IMR-90 (cell line): ENCODE results near the gene ATP5PD. TPM values are rescaled to one million over a fixed set of nuclear protein-coding genes. Genes with fewer than 3 reads are reported as not detected.
A peak's percentile ranks its signal among the peaks of the same experiment; 100 is the strongest.

Experiments used
- ATAC-seq: fragments of 200-7000 bp; cut with Tn5 transposase; 2 replicates; pipeline ENCODE4 v1.9.1; 2020; ENCODE audit warnings: low read depth, mild to moderate bottlenecking, moderate library complexity
- BruUV-seq: library from RNA; stranded (reverse); fragments of 400-500 nt; replicated peaks from 2 replicates; lab custom pipeline; 2021; lab: Mats Ljungman, UMichigan
- CTCF ChIA-PET: fragments of 300-600 bp; formaldehyde crosslinking; extraction: SDS; loops from one replicate; lab custom pipeline; 2021; ENCODE audit warnings: antibody characterized with exemption; lab: Yijun Ruan, JAX
- POLR2A ChIA-PET: fragments of 300-600 bp; sonication (Branson Sonifier 250); formaldehyde crosslinking; loops from one replicate; lab custom pipeline; 2022; ENCODE audit warnings: antibody characterized with exemption; ENCODE audit not compliant: unreplicated experiment; lab: Charles Lee
- DNase-seq: peaks from one replicate; pipeline ENCODE4 v3.0.0; 2013
- H2AFZ ChIP-seq: replicated peaks from 2 replicates; pipeline ENCODE3; 2013; ENCODE audit warnings: low read length, mild to moderate bottlenecking; ENCODE audit not compliant: poor library complexity
- H2AK5ac ChIP-seq: 2 replicates; pipeline ENCODE4 v1.6.1; 2013; ENCODE audit warnings: low read depth, low read length, inconsistent platforms
- H2AK9ac ChIP-seq: replicated peaks from 2 replicates; pipeline ENCODE3; 2013; ENCODE audit warnings: mild to moderate bottlenecking, low read depth, low read length, moderate library complexity; ENCODE audit not compliant: poor library complexity
- H2BK120ac ChIP-seq: 2 replicates; pipeline ENCODE4 v1.6.1; 2013; ENCODE audit warnings: low read depth, low read length, inconsistent platforms
- H2BK15ac ChIP-seq: 3 replicates; pipeline ENCODE4 v1.6.1; 2013; ENCODE audit warnings: low read depth, low read length, inconsistent platforms
- H2BK20ac ChIP-seq: 2 replicates; pipeline ENCODE4 v1.6.1; 2013; ENCODE audit warnings: low read depth, mild to moderate bottlenecking, inconsistent platforms, low read length, moderate library complexity
- H2BK5ac ChIP-seq: 2 replicates; pipeline ENCODE4 v1.6.1; 2013; ENCODE audit warnings: mild to moderate bottlenecking, low read depth, low read length, inconsistent platforms; ENCODE audit not compliant: poor library complexity, severe bottlenecking
- H3K14ac ChIP-seq: replicated peaks from 2 replicates; pipeline ENCODE4 v1.6.1; 2013; ENCODE audit warnings: low read depth, low read length, inconsistent platforms
- H3K18ac ChIP-seq: 2 replicates; pipeline ENCODE4 v1.6.1; 2013; ENCODE audit warnings: low read depth, low read length, control low read depth
- H3K23ac ChIP-seq: 2 replicates; pipeline ENCODE4 v1.6.1; 2013; ENCODE audit warnings: low read depth, low read length, inconsistent platforms
- H3K27ac ChIP-seq: 2 replicates; pipeline ENCODE4 v1.5.1; 2013; ENCODE audit warnings: mild to moderate bottlenecking, control low read depth, low read length; ENCODE audit not compliant: insufficient read depth
- H3K27me3 ChIP-seq: 2 replicates; pipeline ENCODE4 v1.6.1; 2013; ENCODE audit warnings: low read length; ENCODE audit not compliant: control insufficient read depth, insufficient read depth
- H3K36me3 ChIP-seq: 2 replicates; pipeline ENCODE4 v1.6.1; 2013; ENCODE audit warnings: low read length, mixed read lengths; ENCODE audit not compliant: control insufficient read depth, insufficient read depth
- H3K4ac ChIP-seq: 2 replicates; pipeline ENCODE4 v1.6.1; 2013; ENCODE audit warnings: low read depth, low read length, inconsistent platforms
- H3K4me1 ChIP-seq: 2 replicates; pipeline ENCODE4 v1.6.1; 2013; ENCODE audit warnings: low read length, mixed read lengths; ENCODE audit not compliant: control insufficient read depth, insufficient read depth
- H3K4me2 ChIP-seq: 2 replicates; pipeline ENCODE4 v1.6.1; 2013; ENCODE audit warnings: low read depth, mild to moderate bottlenecking, control low read depth, low read length, moderate library complexity
- H3K4me3 ChIP-seq: 2 replicates; pipeline ENCODE4 v1.5.1; 2013; ENCODE audit warnings: low read depth, mild to moderate bottlenecking, control low read depth, low read length, moderate library complexity; ENCODE audit not compliant: insufficient read depth
- H3K56ac ChIP-seq: 2 replicates; pipeline ENCODE4 v1.6.1; 2013; ENCODE audit warnings: low read length, inconsistent platforms; ENCODE audit not compliant: insufficient read depth; ENCODE audit errors: extremely low read depth
- H3K79me1 ChIP-seq, 2 experiments: 2 replicates each; pipeline ENCODE4 v1.6.1; 2013; ENCODE audit warnings: low read length in 2 of 2, inconsistent platforms in 1 of 2, low read depth in 1 of 2
- H3K9ac ChIP-seq: 2 replicates; pipeline ENCODE4 v1.6.1; 2013; ENCODE audit warnings: low read depth, low read length, control low read depth
- H3K9me1 ChIP-seq: 2 replicates; pipeline ENCODE4 v1.6.1; 2013; ENCODE audit warnings: low read length, inconsistent platforms; ENCODE audit not compliant: insufficient read depth
- H3K9me3 ChIP-seq: 2 replicates; pipeline ENCODE4 v1.6.1; 2013; ENCODE audit warnings: low read length; ENCODE audit not compliant: control insufficient read depth, insufficient read depth
- H4K20me1 ChIP-seq: 2 replicates; pipeline ENCODE4 v1.6.1; 2013; ENCODE audit warnings: low read length, inconsistent platforms; ENCODE audit not compliant: insufficient read depth
- H4K5ac ChIP-seq: 2 replicates; pipeline ENCODE4 v1.6.1; 2013; ENCODE audit warnings: mild to moderate bottlenecking, low read depth, low read length, control low read depth
- H4K8ac ChIP-seq, 2 experiments: 2 replicates each; pipeline ENCODE4 v1.6.1; 2013; ENCODE audit warnings: low read depth in 2 of 2, low read length in 2 of 2, control low read depth in 1 of 2, inconsistent platforms in 1 of 2
- H4K91ac ChIP-seq: 2 replicates; pipeline ENCODE4 v1.6.1; 2013; ENCODE audit warnings: low read depth, low read length, inconsistent platforms; ENCODE audit not compliant: insufficient read depth
- MAZ ChIP-seq: IDR thresholded peaks from 2 replicates; pipeline ENCODE4 v1.6.1; 2012; ENCODE audit warnings: low read depth, mild to moderate bottlenecking, low read length, improper control_type of control experiment, moderate library complexity, borderline replicate concordance
- POLR2A ChIP-seq: IDR thresholded peaks from 2 replicates; pipeline ENCODE4 v1.6.1; 2012; ENCODE audit warnings: mild to moderate bottlenecking, low read depth, low read length
- RCOR1 ChIP-seq: IDR thresholded peaks from 2 replicates; pipeline ENCODE4 v1.6.1; 2012; ENCODE audit warnings: mild to moderate bottlenecking, low read length, improper control_type of control experiment; ENCODE audit not compliant: insufficient replicate concordance
- WGBS, 2 experiments: methylation state at CpG; one replicate each; pipeline versions ENCODE4 v1.1.5 to v1.1.7; 2013; ENCODE audit warnings: missing lambda C conversion rate in 2 of 2; ENCODE audit not compliant: insufficient read length in 1 of 2; ENCODE audit errors: extremely low coverage in 2 of 2; 5-methylcytosine and 5-hydroxymethylcytosine counted together
- dilution Hi-C: fragments of 300-500 bp; cut with HindIII; formaldehyde crosslinking; loops from one replicate; pipeline ENCODE4 v1.14.3; 2018; ENCODE audit warnings: low sequenced_read_pairs; ENCODE audit not compliant: unreplicated experiment
- in situ Hi-C: fragments of 300-500 bp; cut with MboI; formaldehyde crosslinking; loops from 3 replicates; pipeline ENCODE4 v1.14.3; 2019; ENCODE audit warnings: low sequenced_read_pairs, inconsistent platforms, mixed read lengths
- intact Hi-C: fragments of 100-400 bp; cut with micrococcal nuclease; formaldehyde crosslinking; loops from 2 replicates; pipeline ENCODE4 v1.10.0; 2022
- microRNA-seq, 2 experiments: library from miRNA; stranded (forward) in 1 of 2; unstranded in 1 of 2; fragments of 10-50 nt in 1 of 2; fragments of <30 nt in 1 of 2; gene quantifications in 1 of 2; microRNA quantifications in 1 of 2; one replicate each; pipeline versions ENCODE3 to v1.1.0; 2013 to 2020; ENCODE audit not compliant: insufficient read depth in 1 of 2, insufficient read length in 1 of 2, unreplicated experiment in 1 of 2
- polyA plus RNA-seq, 3 experiments: library from polyadenylated mRNA; depleted of rRNA; stranded (reverse); fragments of >200 nt; gene quantifications; 2 replicates each; pipeline ENCODE4 v1.2.3, GENCODE V29; 2012; ENCODE audit warnings: low replicate concordance in 1 of 3
- small RNA-seq, 5 experiments: library from RNA; depleted of rRNA; stranded (forward); fragments of <200 nt; gene quantifications; one replicate each; pipeline ENCODE3, GENCODE V24; 2012
- total RNA-seq: library from RNA; depleted of rRNA; stranded (reverse); fragments of >200 nt; gene quantifications from 2 replicates; pipeline ENCODE4 v1.2.3, GENCODE V29; 2012; rRNA removed

Gene ATP5PD
- total and polyA plus RNA-seq, 2 of the 4 experiments (the other 2 are of a cell fraction), result 373 to 425 TPM

DNA sequence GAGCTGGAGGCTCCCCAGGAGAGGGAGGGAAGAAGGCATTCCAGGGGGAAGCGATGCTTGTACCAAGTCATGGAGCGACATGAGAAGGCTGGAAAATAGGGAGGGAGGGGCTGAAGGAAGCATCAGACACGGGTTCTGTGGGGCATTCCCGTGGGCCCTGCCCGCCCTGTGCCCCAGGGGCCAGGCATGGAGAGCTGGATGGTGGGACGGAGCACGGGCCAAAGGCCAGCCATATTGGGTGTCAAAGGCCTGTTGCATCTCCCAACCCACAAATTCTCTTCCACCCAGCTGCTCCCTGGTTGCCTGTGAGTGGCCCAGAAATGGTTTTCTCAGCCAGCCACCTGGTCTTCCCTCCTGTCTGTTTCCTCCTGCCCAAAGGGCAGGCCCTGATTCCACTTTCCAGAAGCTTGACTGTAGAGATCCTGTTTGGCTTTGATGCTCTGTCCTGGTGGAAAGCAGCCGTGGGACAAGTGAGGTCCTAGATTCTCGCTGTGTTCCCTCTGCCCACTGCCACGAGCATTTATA is 56.1 kb downstream of the ATP5PD start:
- Histone ChIP-seq H3K9ac (no peak overlapping the region), H2BK120ac (no peak overlapping the region), H3K79me1 (peaks cover 15 to 78% of the 10 kb centered on the region in 2 experiments; a peak in 3 of 4 replicates), H3K27ac (no peak overlapping the region), H3K4me2 (no peak overlapping the region), H3K4me1 (peaks cover 18% of the 10 kb centered on the region), H2AFZ (no peak overlapping the region), H3K9me3 (no peaks in the 10 kb centered on the region), H3K27me3 (no peaks in the 10 kb centered on the region), H3K56ac (no peak overlapping the region), H3K18ac (no peak overlapping the region), H3K4me3 (no peak overlapping the region), H3K9me1 (peaks cover 23% of the 10 kb centered on the region), H3K23ac (no peak overlapping the region), H3K14ac (no peak overlapping the region), H3K36me3 (peaks cover 4% of the 10 kb centered on the region; the same call in 1 of the 2 replicates), H3K4ac (no peak overlapping the region), H2BK5ac (no peak overlapping the region), H4K5ac (no peak overlapping the region), H4K20me1 (peaks cover 14% of the 10 kb centered on the region), H4K8ac (no peak overlapping the region), H2BK15ac (no peak overlapping the region), H2AK9ac (peak overlapping the region; percentile 52), H2AK5ac (peak overlapping the region; percentile 3; the same call in 1 of the 2 replicates), H4K91ac (no peak overlapping the region), H2BK20ac (no peak overlapping the region)
- no TSS peak for BruUV-seq
- DNase-seq (no peak), ATAC-seq (no peak)
- WGBS, 2 experiments, result 97% methylated on average over 5 of the region's 10 CpGs; no CpG with 5 or more reads in 1 of the 2 experiments
- TF ChIP-seq MAZ, result no peak
- no peak for TF ChIP-seq RCOR1
- TF ChIP-seq POLR2A, result no peak
- POLR2A ChIA-PET, result no interaction called here
- CTCF ChIA-PET, result no interaction called here
- dilution Hi-C loops, result no loop called here
- in situ Hi-C loops, result no loop called here
- intact Hi-C loops, result no loop called here

Small RNA genes lying within 50 kb of the gene (microRNA-seq; reads per million reads assigned to microRNA genes)
- gene AC111186.1 (ENCODE audit: insufficient read depth, insufficient read length) (not detected), gene RF00019 (ENCODE audit: insufficient read depth, insufficient read length) (not detected), gene RN7SL573P (ENCODE audit: insufficient read depth, insufficient read length) (not detected), gene RNU6-362P (ENCODE audit: insufficient read depth, insufficient read length) (not detected)

Small RNA genes lying within 50 kb of the gene (small RNA-seq; reads per million reads assigned to genes)
- gene AC111186.1 (0 reads per million in 5 experiments), gene RF00019 (0 reads per million in 5 experiments), gene RN7SL573P (0 reads per million in 5 experiments), gene RNU6-362P (0 reads per million in 5 experiments)

Other genes starting within 250 kb of the ATP5PD start
- gene GRIN2C, start 187.1 kb downstream of the ATP5PD start, total RNA-seq, result not detected in 2 replicates
- 0.22 TPM in 1 of 2 replicates, not detected in the other for gene GRIN2C, start 187.1 kb downstream of the ATP5PD start, polyA plus RNA-seq (2012; rRNA removed)
- gene FDXR, start 174.0 kb downstream of the ATP5PD start, total RNA-seq, result 12.2 and 12.4 TPM in 2 replicates
- 18.6 and 21.9 TPM in 2 replicates for gene FDXR, start 174.0 kb downstream of the ATP5PD start, polyA plus RNA-seq (2012; rRNA removed)
- not detected in 2 replicates for gene FADS6, start 153.3 kb downstream of the ATP5PD start, total RNA-seq
- gene FADS6, start 153.3 kb downstream of the ATP5PD start, polyA plus RNA-seq (2012; rRNA removed), result not detected in 2 replicates
- not detected in 2 replicates for gene USH1G, start 123.7 kb downstream of the ATP5PD start, total RNA-seq
- not detected in 2 replicates for gene USH1G, start 123.7 kb downstream of the ATP5PD start, polyA plus RNA-seq (2012; rRNA removed)
- gene OTOP2, start 122.7 kb downstream of the ATP5PD start, total RNA-seq, result not detected in 2 replicates
- gene OTOP2, start 122.7 kb downstream of the ATP5PD start, polyA plus RNA-seq (2012; rRNA removed), result not detected in 2 replicates
- not detected in 2 replicates for gene OTOP3, start 111.1 kb downstream of the ATP5PD start, total RNA-seq
- gene OTOP3, start 111.1 kb downstream of the ATP5PD start, polyA plus RNA-seq (2012; rRNA removed), result not detected in 2 replicates
- 0.18 and 0.56 TPM in 2 replicates for gene HID1, start 74.2 kb downstream of the ATP5PD start, total RNA-seq
- gene HID1, start 74.2 kb downstream of the ATP5PD start, polyA plus RNA-seq (2012; rRNA removed), result 1.7 and 2.7 TPM in 2 replicates
- 5.6 and 5.7 TPM in 2 replicates for gene CDR2L, start 59.3 kb downstream of the ATP5PD start, total RNA-seq
- gene CDR2L, start 59.3 kb downstream of the ATP5PD start, polyA plus RNA-seq (2012; rRNA removed), result 18.9 and 23.2 TPM in 2 replicates
- 42.5 and 53.9 TPM in 2 replicates for gene MRPL58, start 34.3 kb downstream of the ATP5PD start, total RNA-seq
- gene MRPL58, start 34.3 kb downstream of the ATP5PD start, polyA plus RNA-seq (2012; rRNA removed), result 49.0 and 53.0 TPM in 2 replicates
- 9.1 and 9.4 TPM in 2 replicates for gene KCTD2, start 256 bp upstream of the ATP5PD start, total RNA-seq
- gene KCTD2, start 256 bp upstream of the ATP5PD start, polyA plus RNA-seq (2012; rRNA removed), result 18.3 and 18.4 TPM in 2 replicates
- gene SLC16A5, start 41.0 kb upstream of the ATP5PD start, total RNA-seq, result 1.1 and 1.8 TPM in 2 replicates
- gene SLC16A5, start 41.0 kb upstream of the ATP5PD start, polyA plus RNA-seq (2012; rRNA removed), result 5.9 and 7.1 TPM in 2 replicates
- 1.7 and 1.8 TPM in 2 replicates for gene ARMC7, start 63.0 kb upstream of the ATP5PD start, total RNA-seq
- gene ARMC7, start 63.0 kb upstream of the ATP5PD start, polyA plus RNA-seq (2012; rRNA removed), result 6.9 and 7.3 TPM in 2 replicates
- gene NT5C, start 84.8 kb upstream of the ATP5PD start, total RNA-seq, result 23.1 and 24.0 TPM in 2 replicates
- 44.6 and 62.1 TPM in 2 replicates for gene NT5C, start 84.8 kb upstream of the ATP5PD start, polyA plus RNA-seq (2012; rRNA removed)
- gene JPT1, start 107.5 kb upstream of the ATP5PD start, total RNA-seq, result 118 and 127 TPM in 2 replicates
- 236 and 272 TPM in 2 replicates for gene JPT1, start 107.5 kb upstream of the ATP5PD start, polyA plus RNA-seq (2012; rRNA removed)
- gene SUMO2, start 136.0 kb upstream of the ATP5PD start, total RNA-seq, result 71.3 and 133 TPM in 2 replicates
- 75.5 and 83.7 TPM in 2 replicates for gene SUMO2, start 136.0 kb upstream of the ATP5PD start, polyA plus RNA-seq (2012; rRNA removed)
- gene NUP85, start 158.7 kb upstream of the ATP5PD start, total RNA-seq, result 26.7 and 29.4 TPM in 2 replicates
- gene NUP85, start 158.7 kb upstream of the ATP5PD start, polyA plus RNA-seq (2012; rRNA removed), result 54.4 and 59.3 TPM in 2 replicates
- gene GGA3, start 214.6 kb upstream of the ATP5PD start, total RNA-seq, result 12.8 and 15.1 TPM in 2 replicates
- gene GGA3, start 214.6 kb upstream of the ATP5PD start, polyA plus RNA-seq (2012; rRNA removed), result 35.2 and 37.7 TPM in 2 replicates
- 55.9 and 62.5 TPM in 2 replicates for gene MRPS7, start 214.9 kb upstream of the ATP5PD start, total RNA-seq
- 60.5 and 70.3 TPM in 2 replicates for gene MRPS7, start 214.9 kb upstream of the ATP5PD start, polyA plus RNA-seq (2012; rRNA removed)
- 3.3 and 4.1 TPM in 2 replicates for gene MIF4GD, start 224.3 kb upstream of the ATP5PD start, total RNA-seq
- gene MIF4GD, start 224.3 kb upstream of the ATP5PD start, polyA plus RNA-seq (2012; rRNA removed), result 6.9 and 7.7 TPM in 2 replicates
- 8.3 and 9.1 TPM in 2 replicates for gene SLC25A19, start 242.5 kb upstream of the ATP5PD start, total RNA-seq
- 9.2 and 10.1 TPM in 2 replicates for gene SLC25A19, start 242.5 kb upstream of the ATP5PD start, polyA plus RNA-seq (2012; rRNA removed)